ENCODE measurements around the gene ACTG1. TPM values are rescaled to one million over a fixed set of nuclear protein-coding genes. Genes with fewer than 3 reads are reported as not detected.

The ACTG1 gene
- polyA plus RNA-seq, 1 of the 3 experiments (the other 2 are of a cell fraction), result 7,871 TPM

GRCh38 chr17:81489012-81489997, 23.3 kb downstream of the ACTG1 start:
- 94% methylated on average over 22 of the region's 27 CpGs for WGBS (ENCODE audit: low lambda C conversion rate)
- no peak overlapping the region for H3K4me2 ChIP-seq
- H3K9me2 ChIP-seq, result no peaks in the 10 kb centered on the region
- no peaks in the 10 kb centered on the region for H4K20me1 ChIP-seq (ENCODE audit: insufficient read depth)
- TF ChIP-seq MXI1 (IDR thresholded peaks at IDR 0.05; ENCODE audit: low read depth, low read length) (no peak), GATA2 (CRISPR knock-in tag; IDR thresholded peaks at IDR 0.05) (peak; percentile 31; the same call in 1 of the 2 replicates)
- POLR2A ChIA-PET, result no interaction called here
- H3F3A ChIP-seq (replicated peaks; ENCODE audit: insufficient read depth), result peaks cover 18% of the 10 kb centered on the region
- no peaks in the 10 kb centered on the region for H3K36me3 ChIP-seq (replicated peaks in 1 of 2; ENCODE audit: control insufficient read depth in 1 of 2, insufficient read depth in 2 of 2, low read length in 1 of 2)
- CTCF ChIA-PET, result interaction anchor here (0.6 to 3.5 kb wide), 13 partner anchors 13 to 236 kb away, joined by 3 to 15 read pairs (median 6); no protein-coding TSS in a partner anchor
- H3K4me1 ChIP-seq (ENCODE audit: control insufficient read depth in 1 of 2, insufficient read depth in 2 of 2, low read depth in 1 of 2, low read length in 1 of 2), result peaks cover 6 to 13% of the 10 kb centered on the region in 2 experiments; a peak in 2 of 4 replicates
- H3K27ac ChIP-seq (ENCODE audit: low read depth in 2 of 2, low read length in 1 of 2), result no peak overlapping the region
- DNase-seq, result no peak
- H3K27me3 ChIP-seq (ENCODE audit: insufficient read depth), result no peaks in the 10 kb centered on the region
- no peaks in the 10 kb centered on the region for H3K9me3 ChIP-seq
- no peak overlapping the region for H2AFZ ChIP-seq (ENCODE audit: low read depth)
- H3K9ac ChIP-seq, result no peak overlapping the region
- H3K79me2 ChIP-seq (ENCODE audit: insufficient read depth), result no peaks in the 10 kb centered on the region
- H3K4me3 ChIP-seq (ENCODE audit: low read depth in 2 of 2, low read length in 1 of 2), result no peak overlapping the region

GRCh38 chr17:81488276-81488860, 24.2 kb downstream of the ACTG1 start:
- Histone ChIP-seq H3K27me3 (ENCODE audit: insufficient read depth) (no peaks in the 10 kb centered on the region), H4K20me1 (ENCODE audit: insufficient read depth) (no peaks in the 10 kb centered on the region), H3K79me2 (ENCODE audit: insufficient read depth) (no peaks in the 10 kb centered on the region), H3K4me2 (peak overlapping the region; percentile 99), H3K9me3 (no peaks in the 10 kb centered on the region), H3K4me1 (ENCODE audit: control insufficient read depth in 1 of 2, insufficient read depth in 2 of 2, low read depth in 1 of 2, low read length in 1 of 2) (peaks cover 6 to 20% of the 10 kb centered on the region in 2 experiments; a peak in 2 of 4 replicates), H2AFZ (ENCODE audit: low read depth) (peak overlapping the region; percentile 95), H3F3A (replicated peaks; ENCODE audit: insufficient read depth) (peaks cover 18% of the 10 kb centered on the region), H3K4me3 (ENCODE audit: low read depth in 2 of 2, low read length in 1 of 2) (peak overlapping the region; percentile 43 to 57), H3K36me3 (replicated peaks in 1 of 2; ENCODE audit: control insufficient read depth in 1 of 2, insufficient read depth in 2 of 2, low read length in 1 of 2) (no peaks in the 10 kb centered on the region), H3K9ac (peak overlapping the region; percentile 83), H3K9me2 (no peaks in the 10 kb centered on the region), H3K27ac (ENCODE audit: low read depth in 2 of 2, low read length in 1 of 2) (peak overlapping the region in 1 of 2 experiments; percentile 24; a peak in 2 of 4 replicates)
- ChIA-PET POLR2A (no interaction called here), CTCF (interaction anchor here (0.6 to 3.5 kb wide), 8 partner anchors 48 to 236 kb away, joined by 3 to 15 read pairs (median 6); no protein-coding TSS in a partner anchor)
- WGBS (ENCODE audit: low lambda C conversion rate), result 68% methylated on average over 15 of the region's 52 CpGs
- no peak for TF ChIP-seq FOXM1 (IDR thresholded peaks at IDR 0.05; ENCODE audit: low read depth)
- no peak for TF ChIP-seq EZH2phosphoT487 (IDR thresholded peaks at IDR 0.05; ENCODE audit: borderline replicate concordance, low read depth)
- no peak for DNase-seq

GRCh38 chr17:81487487-81488275, 24.9 kb downstream of the ACTG1 start:
- no peaks in the 10 kb centered on the region for H4K20me1 ChIP-seq (ENCODE audit: insufficient read depth)
- peak overlapping the region; percentile 83 for H3K9ac ChIP-seq
- peak overlapping the region; percentile 95 for H2AFZ ChIP-seq (ENCODE audit: low read depth)
- H3K27me3 ChIP-seq (ENCODE audit: insufficient read depth), result no peaks in the 10 kb centered on the region
- peaks cover 6 to 26% of the 10 kb centered on the region in 2 experiments; a peak in 2 of 4 replicates for H3K4me1 ChIP-seq (ENCODE audit: control insufficient read depth in 1 of 2, insufficient read depth in 2 of 2, low read depth in 1 of 2, low read length in 1 of 2)
- H3K4me3 ChIP-seq (ENCODE audit: low read depth in 2 of 2, low read length in 1 of 2), result peak overlapping the region; percentile 43 to 57
- H3K79me2 ChIP-seq (ENCODE audit: insufficient read depth), result no peaks in the 10 kb centered on the region
- POLR2A ChIA-PET, result no interaction called here
- H3K9me2 ChIP-seq, result no peaks in the 10 kb centered on the region
- H3K27ac ChIP-seq (ENCODE audit: low read depth in 2 of 2, low read length in 1 of 2), result peak overlapping the region in 1 of 2 experiments; percentile 24; a peak in 2 of 4 replicates
- CTCF ChIA-PET, result interaction anchor here (0.8 to 3.5 kb wide), 7 partner anchors 47 to 235 kb away, joined by 3 to 15 read pairs (median 8); no protein-coding TSS in a partner anchor
- peak overlapping the region; percentile 99 for H3K4me2 ChIP-seq
- 52% methylated on average over 23 of the region's 87 CpGs for WGBS (ENCODE audit: low lambda C conversion rate)
- peak; percentile 98 for DNase-seq
- H3K36me3 ChIP-seq (replicated peaks in 1 of 2; ENCODE audit: control insufficient read depth in 1 of 2, insufficient read depth in 2 of 2, low read length in 1 of 2), result no peaks in the 10 kb centered on the region
- no peaks in the 10 kb centered on the region for H3K9me3 ChIP-seq
- TF ChIP-seq TAF1 (IDR thresholded peaks at IDR 0.05; ENCODE audit: borderline replicate concordance, low read depth, low read length) (no peak; the same call in 1 of the 2 replicates), NRF1 (IDR thresholded peaks at IDR 0.05; ENCODE audit: low read depth, low read length) (peak; percentile 75), MAX (IDR thresholded peaks at IDR 0.05; ENCODE audit: low read depth) (peak; percentile 76), RFX5 (IDR thresholded peaks at IDR 0.05; ENCODE audit: low read length) (0 out of 2 replicates have a peak, but pooled peaks have one; percentile 44), POLR2AphosphoS5 (IDR thresholded peaks at IDR 0.05; ENCODE audit: low read depth, low read length) (peak; percentile 90), TEAD4 (IDR thresholded peaks at IDR 0.05; ENCODE audit: borderline replicate concordance, insufficient read depth) (no peak), ELF1 (IDR thresholded peaks at IDR 0.05) (no peak)
- peaks cover 14% of the 10 kb centered on the region for H3F3A ChIP-seq (replicated peaks; ENCODE audit: insufficient read depth)

Data from SK-N-SH (cell line).